PFSK-1 (cell line): ENCODE results near the gene CLVS2.

Experiments
- FOXP2 ChIP-seq: optimal IDR thresholded peaks from 2 replicates; pipeline ENCODE3; 2011; ENCODE audit warnings: borderline replicate concordance, control low read depth, inconsistent platforms; ENCODE audit not compliant: insufficient read depth; ENCODE audit errors: extremely low read length, extremely low read depth
- POLR2AphosphoS5 ChIP-seq: IDR thresholded peaks from 2 replicates; pipeline ENCODE4 v1.6.1; 2012; ENCODE audit warnings: low read depth, mild to moderate bottlenecking, control low read depth, low read length, moderate library complexity
- REST ChIP-seq, 2 experiments: IDR thresholded peaks; 2 replicates each; pipeline versions ENCODE4 v1.6.1 to v1.8.0; 2011 to 2012; ENCODE audit warnings: low read depth in 2 of 2, low read length in 2 of 2, control low read depth in 1 of 2, inconsistent platforms in 1 of 2, mild to moderate bottlenecking in 1 of 2, moderate library complexity in 1 of 2; ENCODE audit not compliant: insufficient read depth in 1 of 2
- SIN3A ChIP-seq: IDR thresholded peaks from 2 replicates; pipeline ENCODE4 v1.6.1; 2012; ENCODE audit warnings: mild to moderate bottlenecking, low read length, moderate library complexity, borderline replicate concordance; ENCODE audit not compliant: insufficient read depth
- TAF1 ChIP-seq: IDR thresholded peaks from 2 replicates; pipeline ENCODE4 v1.6.1; 2012; ENCODE audit warnings: low read length, control low read depth, borderline replicate concordance; ENCODE audit not compliant: insufficient read depth

The CLVS2 gene

GRCh38 chr6:123118811-123119210, 122.8 kb downstream of the CLVS2 start:
- TF ChIP-seq REST (IDR thresholded peaks at IDR 0.05; ENCODE audit: insufficient read depth in 1 of 2, low read depth in 2 of 2, low read length in 2 of 2) (no peak), TAF1 (no peak), FOXP2 (no peak), SIN3A (no peak), POLR2AphosphoS5 (no peak)
